ENCODE measurements around the gene TIAM1.

TIAM1 gene

GRCh38 chr21:31201144-31201543 lies 142.9 kb downstream of the TIAM1 start:
- DNase-seq, result no peak

GRCh38 chr21:31198575-31198974 lies 145.5 kb downstream of the TIAM1 start:
- peak; percentile 52 for DNase-seq

GRCh38 chr21:31196724-31197123 lies 147.3 kb downstream of the TIAM1 start:
- no peak for DNase-seq

GRCh38 chr21:31195334-31196015 lies 148.6 kb downstream of the TIAM1 start:
- DNase-seq, result no peak

- no peak for DNase-seq
Observed at GRCh38 chr21:31194510-31195293, 149.4 kb downstream of the TIAM1 start.

GRCh38 chr21:31193761-31194160 lies 150.3 kb downstream of the TIAM1 start:
- DNase-seq, result no peak

GRCh38 chr21:31191553-31191952 lies 152.5 kb downstream of the TIAM1 start:
- DNase-seq, result no peak

GRCh38 chr21:31190516-31190915 lies 153.5 kb downstream of the TIAM1 start:
- DNase-seq, result no peak

- DNase-seq, result no peak
Observed at GRCh38 chr21:31187499-31187898, 156.6 kb downstream of the TIAM1 start.

GRCh38 chr21:31186916-31187315 lies 157.1 kb downstream of the TIAM1 start:
- DNase-seq, result no peak

- DNase-seq, result no peak
Observed at GRCh38 chr21:31185663-31186062, 158.4 kb downstream of the TIAM1 start.

- no peak for DNase-seq
Observed at GRCh38 chr21:31184876-31185275, 159.2 kb downstream of the TIAM1 start.

GRCh38 chr21:31184459-31184858 lies 159.6 kb downstream of the TIAM1 start:
- no peak for DNase-seq

- DNase-seq, result no peak
Observed at GRCh38 chr21:31182231-31183140, 161.6 kb downstream of the TIAM1 start.

- DNase-seq, result no peak
Observed at GRCh38 chr21:31181082-31181750, 162.8 kb downstream of the TIAM1 start.

- DNase-seq, result peak; percentile 45
Observed at GRCh38 chr21:31180256-31181081, 163.6 kb downstream of the TIAM1 start.

- DNase-seq, result no peak
Observed at GRCh38 chr21:31176725-31177124, 167.3 kb downstream of the TIAM1 start.

- DNase-seq, result no peak
Observed at GRCh38 chr21:31176080-31176551, 167.9 kb downstream of the TIAM1 start.

GRCh38 chr21:31173881-31174555 lies 170.0 kb downstream of the TIAM1 start:
- DNase-seq, result peak; percentile 14

- no peak for DNase-seq
Observed at GRCh38 chr21:31172328-31172727, 171.7 kb downstream of the TIAM1 start.

All from fibroblast of skin of abdomen (primary cell).